PC-3 (cell line): Measurements from ENCODE around the gene ABL1.

ENCODE experiments used
- EZH2 ChIP-seq: fragments of 300-600 bp; sonication (generic); IDR thresholded peaks from one replicate; pipeline ENCODE4 v1.6.1; 2017; ENCODE audit warnings: antibody characterized with exemption, mild to moderate bottlenecking, low read length; ENCODE audit not compliant: unreplicated experiment
- EZH2phosphoT487 ChIP-seq: fragments of 300-600 bp; sonication (generic); IDR thresholded peaks from 2 replicates; pipeline ENCODE4 v1.6.1; 2018; ENCODE audit warnings: mild to moderate bottlenecking, antibody characterized with exemption, low read length, borderline replicate concordance
- TF ChIP-seq, protein P1 (sequence below): fragments of 300-600 bp; sonication (generic); conservative IDR thresholded peaks from 2 replicates; pipeline ENCODE4 v1.5.1; 2017; ENCODE audit warnings: antibody characterized with exemption, low read depth, mild to moderate bottlenecking, low read length

DNA sequence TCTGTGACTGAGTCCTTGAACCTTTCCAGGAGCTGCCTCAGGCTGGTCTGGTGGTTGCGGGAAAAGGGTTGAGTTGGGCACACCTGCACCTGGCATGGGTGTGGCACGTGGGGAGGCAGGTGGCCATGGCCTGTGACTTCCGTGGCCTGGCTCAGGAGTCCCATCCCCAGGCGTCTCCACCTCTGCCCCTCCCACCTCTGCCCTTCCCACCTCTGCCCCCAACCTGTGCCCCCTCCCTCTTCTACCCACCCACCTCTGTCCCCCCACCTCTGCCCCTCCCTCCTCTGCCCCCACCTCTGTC lies 63.4 kb downstream of the ABL1 start:
- TF ChIP-seq, protein P1, sequence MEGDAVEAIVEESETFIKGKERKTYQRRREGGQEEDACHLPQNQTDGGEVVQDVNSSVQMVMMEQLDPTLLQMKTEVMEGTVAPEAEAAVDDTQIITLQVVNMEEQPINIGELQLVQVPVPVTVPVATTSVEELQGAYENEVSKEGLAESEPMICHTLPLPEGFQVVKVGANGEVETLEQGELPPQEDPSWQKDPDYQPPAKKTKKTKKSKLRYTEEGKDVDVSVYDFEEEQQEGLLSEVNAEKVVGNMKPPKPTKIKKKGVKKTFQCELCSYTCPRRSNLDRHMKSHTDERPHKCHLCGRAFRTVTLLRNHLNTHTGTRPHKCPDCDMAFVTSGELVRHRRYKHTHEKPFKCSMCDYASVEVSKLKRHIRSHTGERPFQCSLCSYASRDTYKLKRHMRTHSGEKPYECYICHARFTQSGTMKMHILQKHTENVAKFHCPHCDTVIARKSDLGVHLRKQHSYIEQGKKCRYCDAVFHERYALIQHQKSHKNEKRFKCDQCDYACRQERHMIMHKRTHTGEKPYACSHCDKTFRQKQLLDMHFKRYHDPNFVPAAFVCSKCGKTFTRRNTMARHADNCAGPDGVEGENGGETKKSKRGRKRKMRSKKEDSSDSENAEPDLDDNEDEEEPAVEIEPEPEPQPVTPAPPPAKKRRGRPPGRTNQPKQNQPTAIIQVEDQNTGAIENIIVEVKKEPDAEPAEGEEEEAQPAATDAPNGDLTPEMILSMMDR = no peak
- TF ChIP-seq EZH2 (no peak), EZH2phosphoT487 (no peak)
